Neutrophil (primary cell): ENCODE measurements around the gene SLC25A48.

Source experiments
- H3K27ac ChIP-seq: fragments of 200-600 bp; sonication (generic); 2 replicates; pipeline ENCODE4 v1.5.1; 2016; ENCODE audit warnings: mild to moderate bottlenecking, moderate library complexity
- H3K27me3 ChIP-seq: fragments of 200-600 bp; sonication (generic); 2 replicates; pipeline ENCODE4 v1.6.0; 2016; ENCODE audit warnings: mild to moderate bottlenecking
- H3K36me3 ChIP-seq: fragments of 200-600 bp; sonication (generic); 2 replicates; pipeline ENCODE4 v1.5.1; 2017
- H3K4me1 ChIP-seq, 2 experiments: fragments of 200-600 bp in 1 of 2; sonication (generic) in 1 of 2; 1 replicate in 1 of 2; 2 replicates in 1 of 2; pipeline versions ENCODE4 v1.5.1 to v1.6.1; 2013 to 2016; ENCODE audit warnings: low read depth in 1 of 2, low read length in 1 of 2, mild to moderate bottlenecking in 1 of 2, moderate library complexity in 1 of 2; ENCODE audit not compliant: control insufficient read depth in 1 of 2, insufficient read depth in 1 of 2
- H3K4me3 ChIP-seq, 2 experiments: fragments of 200-600 bp in 1 of 2; sonication (generic) in 1 of 2; 1 replicate in 1 of 2; 2 replicates in 1 of 2; pipeline ENCODE4 v1.5.1; 2013 to 2016; ENCODE audit warnings: low read depth in 1 of 2, low read length in 1 of 2, mild to moderate bottlenecking in 1 of 2, moderate library complexity in 1 of 2
- H3K9me3 ChIP-seq: fragments of 200-600 bp; sonication (generic); 2 replicates; pipeline ENCODE4 v1.5.1; 2016
- CTCF ChIP-seq: fragments of 200-600 bp; sonication (generic); IDR thresholded peaks from 2 replicates; pipeline ENCODE4 v1.5.1; 2016; ENCODE audit warnings: antibody characterized with exemption

The SLC25A48 gene

GRCh38 chr5:135890296-135890695 lies 55.8 kb downstream of the SLC25A48 start:
- no peak for TF ChIP-seq CTCF

GRCh38 chr5:135890867-135891266 lies 56.4 kb downstream of the SLC25A48 start:
- no peaks in the 10 kb centered on the region for H3K36me3 ChIP-seq
- H3K9me3 ChIP-seq: no peaks in the 10 kb centered on the region
- no peak overlapping the region for H3K4me3 ChIP-seq
- H3K27me3 ChIP-seq: peaks cover 54% of the 10 kb centered on the region
- no peak overlapping the region for H3K27ac ChIP-seq
- no peak for TF ChIP-seq CTCF
- no peaks in the 10 kb centered on the region for H3K4me1 ChIP-seq

More at GRCh38 chr5:135890296-135890695, 55.8 kb downstream of the SLC25A48 start:
- H3K27ac ChIP-seq: no peak overlapping the region
- H3K4me1 ChIP-seq: no peaks in the 10 kb centered on the region
- no peak overlapping the region for H3K4me3 ChIP-seq
- H3K9me3 ChIP-seq: no peaks in the 10 kb centered on the region
- H3K36me3 ChIP-seq: no peaks in the 10 kb centered on the region
- H3K27me3 ChIP-seq: peaks cover 52% of the 10 kb centered on the region

- H3K36me3 ChIP-seq: no peaks in the 10 kb centered on the region
- H3K27ac ChIP-seq: no peak overlapping the region
- no peak for TF ChIP-seq CTCF
- no peaks in the 10 kb centered on the region for H3K4me1 ChIP-seq
- H3K27me3 ChIP-seq: peaks cover 55% of the 10 kb centered on the region
- H3K9me3 ChIP-seq: no peaks in the 10 kb centered on the region
- no peak overlapping the region for H3K4me3 ChIP-seq
These were observed 56.8 kb downstream of the SLC25A48 start for GRCh38 chr5:135891268-135891667.

- H3K9me3 ChIP-seq: no peaks in the 10 kb centered on the region
- TF ChIP-seq CTCF: no peak
These were observed 57.3 kb downstream of the SLC25A48 start for GRCh38 chr5:135891791-135892190.

GRCh38 chr5:135894276-135894675 lies 59.8 kb downstream of the SLC25A48 start:
- H3K36me3 ChIP-seq: no peaks in the 10 kb centered on the region
- no peak for TF ChIP-seq CTCF

More at GRCh38 chr5:135891791-135892190, 57.3 kb downstream of the SLC25A48 start:
- Histone ChIP-seq H3K36me3 (no peaks in the 10 kb centered on the region), H3K27ac (no peak overlapping the region), H3K4me1 (no peaks in the 10 kb centered on the region), H3K4me3 (no peak overlapping the region), H3K27me3 (peaks cover 59% of the 10 kb centered on the region)

GRCh38 chr5:135894789-135895188 lies 60.3 kb downstream of the SLC25A48 start:
- no peak overlapping the region for H3K27ac ChIP-seq
- no peaks in the 10 kb centered on the region for H3K4me1 ChIP-seq
- no peak for TF ChIP-seq CTCF
- H3K36me3 ChIP-seq: no peaks in the 10 kb centered on the region
- peaks cover 81% of the 10 kb centered on the region for H3K27me3 ChIP-seq
- H3K4me3 ChIP-seq: no peak overlapping the region
- H3K9me3 ChIP-seq: no peaks in the 10 kb centered on the region

More at GRCh38 chr5:135894276-135894675, 59.8 kb downstream of the SLC25A48 start:
- Histone ChIP-seq H3K4me1 (no peaks in the 10 kb centered on the region), H3K9me3 (no peaks in the 10 kb centered on the region), H3K27ac (no peak overlapping the region), H3K4me3 (no peak overlapping the region), H3K27me3 (peaks cover 76% of the 10 kb centered on the region)
